PC-9 (cell line): ENCODE results near the gene EFCAB11. TPM values are rescaled to one million over a fixed set of nuclear protein-coding genes. Genes with fewer than 3 reads are reported as not detected.

Experiments used
- BruUV-seq: library from RNA; stranded (reverse); fragments of 400-500 nt; replicated peaks from 2 replicates; lab custom pipeline; 2021; lab: Mats Ljungman, UMichigan
- CTCF ChIA-PET: fragments of 300-600 bp; sonication (Branson Sonifier 250); formaldehyde crosslinking; loops from one replicate; lab custom pipeline; 2022; ENCODE audit warnings: antibody characterized with exemption; lab: Charles Lee
- POLR2A ChIA-PET: fragments of 300-600 bp; sonication (Branson Sonifier 250); formaldehyde crosslinking; loops from one replicate; lab custom pipeline; 2022; ENCODE audit warnings: antibody characterized with exemption; ENCODE audit not compliant: unreplicated experiment; lab: Charles Lee
- DNase-seq, 2 experiments: peaks; one replicate each; pipeline versions ENCODE4 v3.0.0 to v3.0.0-alpha.2; 2015 to 2022; ENCODE audit warnings: mixed read lengths in 1 of 2
- H2AFZ ChIP-seq: fragments of 200-600 bp; sonication (generic); 2 replicates; pipeline ENCODE4 v1.8.1; 2017; ENCODE audit warnings: antibody characterized with exemption
- H3F3A ChIP-seq: fragments of 200-600 bp; sonication (generic); 2 replicates; pipeline ENCODE4 v1.8.1; 2017; ENCODE audit warnings: antibody characterized with exemption, mild to moderate bottlenecking, low read depth; ENCODE audit not compliant: insufficient read depth
- H3K27ac ChIP-seq: fragments of 200-600 bp; sonication (generic); 2 replicates; pipeline ENCODE4 v1.6.1; 2016; ENCODE audit warnings: mixed run types
- H3K27me3 ChIP-seq: fragments of 200-600 bp; sonication (generic); 2 replicates; pipeline ENCODE4 v1.6.1; 2016; ENCODE audit warnings: low read depth, mixed run types; ENCODE audit not compliant: insufficient read depth
- H3K36me3 ChIP-seq: fragments of 200-600 bp; sonication (generic); 2 replicates; pipeline ENCODE4 v1.6.1; 2016; ENCODE audit warnings: low read depth, mixed run types
- H3K4me1 ChIP-seq: fragments of 200-600 bp; sonication (generic); replicated peaks from 2 replicates; pipeline ENCODE4 v1.6.1; 2016; ENCODE audit warnings: mixed run types; ENCODE audit not compliant: insufficient read depth
- H3K4me2 ChIP-seq: fragments of 200-600 bp; sonication (generic); 2 replicates; pipeline ENCODE4 v1.6.1; 2017; ENCODE audit warnings: mixed run types
- H3K4me3 ChIP-seq: fragments of 200-600 bp; sonication (generic); 2 replicates; pipeline ENCODE4 v1.6.1; 2016; ENCODE audit warnings: mixed run types
- H3K79me2 ChIP-seq: fragments of 200-600 bp; sonication (generic); 2 replicates; pipeline ENCODE4 v1.6.1; 2017; ENCODE audit warnings: low read depth, mixed run types
- H3K9me2 ChIP-seq: fragments of 200-600 bp; sonication (generic); 2 replicates; pipeline ENCODE4 v1.8.1; 2017; ENCODE audit warnings: mild to moderate bottlenecking; ENCODE audit not compliant: insufficient read depth
- H3K9me3 ChIP-seq: fragments of 200-600 bp; sonication (generic); 2 replicates; pipeline ENCODE4 v1.8.1; 2016; ENCODE audit warnings: low read depth; ENCODE audit not compliant: insufficient read depth
- H4K20me1 ChIP-seq: fragments of 200-600 bp; sonication (generic); 2 replicates; pipeline ENCODE4 v1.8.1; 2017; ENCODE audit not compliant: insufficient read depth
- CTCF ChIP-seq: fragments of 200-600 bp; sonication (generic); conservative IDR thresholded peaks from 2 replicates; pipeline ENCODE4 v1.6.1; 2017; ENCODE audit warnings: mixed run types, antibody characterized with exemption, mild to moderate bottlenecking, moderate library complexity
- EZH2 ChIP-seq: fragments of 200-600 bp; sonication (generic); IDR thresholded peaks from 2 replicates; pipeline ENCODE4 v1.8.0; 2017; ENCODE audit warnings: antibody characterized with exemption, low read depth
- intact Hi-C: fragments of 100-400 bp; cut with micrococcal nuclease; formaldehyde crosslinking; loops from one replicate; pipeline ENCODE4 v1.10.0; 2022; ENCODE audit not compliant: unreplicated experiment
- total RNA-seq: library from RNA; stranded (reverse); gene quantifications from 2 replicates; pipeline ENCODE4 v1.2.3, GENCODE V29; 2021

The EFCAB11 gene
- total RNA-seq, 1 experiment from 2014 or later = 8.4 TPM

GRCh38 chr14:89755816-89756215 lies 198.7 kb downstream of the EFCAB11 start:
- intact Hi-C loops = no loop called here
- Histone ChIP-seq H3K27ac (no peak overlapping the region), H3F3A (no peaks in the 10 kb centered on the region), H3K27me3 (peaks cover 11% of the 10 kb centered on the region; the same call in 1 of the 2 replicates), H3K79me2 (no peaks in the 10 kb centered on the region), H3K36me3 (no peaks in the 10 kb centered on the region), H3K9me3 (no peaks in the 10 kb centered on the region), H4K20me1 (no peaks in the 10 kb centered on the region), H3K4me1 (no peaks in the 10 kb centered on the region), H3K9me2 (no peaks in the 10 kb centered on the region), H3K4me2 (no peak overlapping the region), H2AFZ (no peak overlapping the region), H3K4me3 (no peak overlapping the region)
- BruUV-seq = no TSS peak
- TF ChIP-seq EZH2 (no peak), CTCF (no peak)
- CTCF ChIA-PET = no interaction called here
- DNase-seq = no peak
- POLR2A ChIA-PET = no interaction called here

GRCh38 chr14:89753828-89754412 lies 200.6 kb downstream of the EFCAB11 start:
- Histone ChIP-seq H3F3A (no peaks in the 10 kb centered on the region), H2AFZ (no peak overlapping the region), H3K27ac (no peak overlapping the region), H3K9me3 (no peaks in the 10 kb centered on the region), H4K20me1 (no peaks in the 10 kb centered on the region), H3K4me2 (no peak overlapping the region), H3K27me3 (no peaks in the 10 kb centered on the region), H3K79me2 (no peaks in the 10 kb centered on the region), H3K4me3 (no peak overlapping the region), H3K4me1 (no peaks in the 10 kb centered on the region), H3K9me2 (no peaks in the 10 kb centered on the region), H3K36me3 (no peaks in the 10 kb centered on the region)
- intact Hi-C loops = no loop called here
- ChIA-PET POLR2A (no interaction called here), CTCF (no interaction called here)
- TF ChIP-seq EZH2 = no peak
- TF ChIP-seq CTCF = no peak
- BruUV-seq = no TSS peak
- DNase-seq = no peak

GRCh38 chr14:89750908-89751392 lies 203.6 kb downstream of the EFCAB11 start:
- no peak for TF ChIP-seq EZH2
- no peak for TF ChIP-seq CTCF
- no peaks in the 10 kb centered on the region for H3K9me2 ChIP-seq
- H3K27me3 ChIP-seq = no peaks in the 10 kb centered on the region
- no peak overlapping the region for H2AFZ ChIP-seq
- no peak overlapping the region for H3K4me2 ChIP-seq
- BruUV-seq = no TSS peak
- no peak overlapping the region for H3K4me3 ChIP-seq
- no peaks in the 10 kb centered on the region for H3F3A ChIP-seq
- DNase-seq = no peak
- ChIA-PET POLR2A (no interaction called here), CTCF (no interaction called here)
- no peaks in the 10 kb centered on the region for H3K36me3 ChIP-seq
- no peak overlapping the region for H3K27ac ChIP-seq
- no peaks in the 10 kb centered on the region for H3K9me3 ChIP-seq
- intact Hi-C loops = no loop called here
- H3K79me2 ChIP-seq = no peaks in the 10 kb centered on the region
- no peaks in the 10 kb centered on the region for H4K20me1 ChIP-seq
- H3K4me1 ChIP-seq = no peaks in the 10 kb centered on the region
